DOHH2 (cell line): ENCODE data around the gene GPR176.
A peak's percentile ranks its signal among the peaks of the same experiment; 100 is the strongest.

Source experiments
- H3F3A ChIP-seq: fragments of 200-600 bp; sonication (generic), shearing (Covaris generic); 2 replicates; pipeline ENCODE4 v1.6.0; 2016; ENCODE audit warnings: antibody characterized with exemption, mild to moderate bottlenecking; ENCODE audit not compliant: control insufficient read depth, insufficient read depth
- H3K27ac ChIP-seq: fragments of 200-600 bp; sonication (generic); 2 replicates; pipeline ENCODE4 v1.5.1; 2014; ENCODE audit warnings: low read depth, mild to moderate bottlenecking, low read length, moderate library complexity
- H3K27me3 ChIP-seq: fragments of 200-600 bp; sonication (generic); 2 replicates; pipeline ENCODE4 v1.6.1; 2014; ENCODE audit warnings: mild to moderate bottlenecking, low read length, mixed read lengths; ENCODE audit not compliant: control insufficient read depth
- H3K36me3 ChIP-seq: fragments of 200-600 bp; sonication (generic); 2 replicates; pipeline ENCODE4 v1.6.1; 2014; ENCODE audit warnings: mild to moderate bottlenecking, low read length, moderate library complexity, mixed read lengths; ENCODE audit not compliant: control insufficient read depth
- H3K4me1 ChIP-seq: fragments of 200-600 bp; sonication (generic); 2 replicates; pipeline ENCODE4 v1.6.1; 2014; ENCODE audit warnings: mild to moderate bottlenecking, low read length, mixed read lengths; ENCODE audit not compliant: control insufficient read depth
- H3K4me2 ChIP-seq: fragments of 200-600 bp; sonication (generic); 2 replicates; pipeline ENCODE4 v1.6.0; 2014; ENCODE audit warnings: mild to moderate bottlenecking, low read length, moderate library complexity
- H3K4me3 ChIP-seq: fragments of 200-600 bp; sonication (generic); 2 replicates; pipeline ENCODE4 v1.5.1; 2014; ENCODE audit warnings: mild to moderate bottlenecking, low read length, mixed read lengths
- H3K79me2 ChIP-seq: fragments of 200-600 bp; sonication (generic); 2 replicates; pipeline ENCODE4 v1.6.1; 2014; ENCODE audit warnings: mild to moderate bottlenecking, low read length, mixed read lengths; ENCODE audit not compliant: control insufficient read depth
- H3K9me2 ChIP-seq: fragments of 200-600 bp; sonication (generic); replicated peaks from 2 replicates; pipeline ENCODE4 v1.6.1; 2014; ENCODE audit warnings: mild to moderate bottlenecking, low read length, mixed read lengths; ENCODE audit not compliant: control insufficient read depth
- H3K9me3 ChIP-seq: fragments of 200-600 bp; sonication (generic); 2 replicates; pipeline ENCODE4 v1.6.1; 2014; ENCODE audit warnings: antibody characterized with exemption, low read length, mixed read lengths; ENCODE audit not compliant: control insufficient read depth, insufficient read depth
- H4K20me1 ChIP-seq: fragments of 200-600 bp; sonication (generic); 2 replicates; pipeline ENCODE4 v1.6.0; 2014; ENCODE audit warnings: low read depth, mild to moderate bottlenecking, antibody characterized with exemption, low read length, moderate library complexity; ENCODE audit not compliant: control insufficient read depth, insufficient read depth
- CTCF ChIP-seq: fragments of 200-600 bp; sonication (generic); IDR thresholded peaks from one replicate; pipeline ENCODE4 v1.5.1; 2014; ENCODE audit warnings: antibody characterized with exemption, mild to moderate bottlenecking, low read depth, low read length; ENCODE audit not compliant: poor library complexity, severe bottlenecking
- EZH2phosphoT487 ChIP-seq: fragments of 200-600 bp; sonication (generic); IDR thresholded peaks from 2 replicates; pipeline ENCODE4 v1.6.1; 2017; ENCODE audit warnings: borderline replicate concordance, mild to moderate bottlenecking, antibody characterized with exemption, low read length, moderate library complexity, mixed read lengths

GPR176 gene

GRCh38 chr15:39784125-39784524, 135.9 kb downstream of the GPR176 start:
- Histone ChIP-seq H3K4me3 (peak overlapping the region; percentile 91), H3K36me3 (no peaks in the 10 kb centered on the region), H3K4me1 (peaks cover 28% of the 10 kb centered on the region), H3K27ac (no peak overlapping the region), H3K4me2 (peak overlapping the region; percentile 95), H3F3A (peaks cover 6% of the 10 kb centered on the region; the same call in 1 of the 2 replicates), H3K9me2 (no peaks in the 10 kb centered on the region), H4K20me1 (no peaks in the 10 kb centered on the region), H3K27me3 (no peaks in the 10 kb centered on the region), H3K79me2 (peaks cover 14% of the 10 kb centered on the region), H3K9me3 (peaks cover 3% of the 10 kb centered on the region; the same call in 1 of the 2 replicates)
- no peak for TF ChIP-seq EZH2phosphoT487
- no peak for TF ChIP-seq CTCF

DNA sequence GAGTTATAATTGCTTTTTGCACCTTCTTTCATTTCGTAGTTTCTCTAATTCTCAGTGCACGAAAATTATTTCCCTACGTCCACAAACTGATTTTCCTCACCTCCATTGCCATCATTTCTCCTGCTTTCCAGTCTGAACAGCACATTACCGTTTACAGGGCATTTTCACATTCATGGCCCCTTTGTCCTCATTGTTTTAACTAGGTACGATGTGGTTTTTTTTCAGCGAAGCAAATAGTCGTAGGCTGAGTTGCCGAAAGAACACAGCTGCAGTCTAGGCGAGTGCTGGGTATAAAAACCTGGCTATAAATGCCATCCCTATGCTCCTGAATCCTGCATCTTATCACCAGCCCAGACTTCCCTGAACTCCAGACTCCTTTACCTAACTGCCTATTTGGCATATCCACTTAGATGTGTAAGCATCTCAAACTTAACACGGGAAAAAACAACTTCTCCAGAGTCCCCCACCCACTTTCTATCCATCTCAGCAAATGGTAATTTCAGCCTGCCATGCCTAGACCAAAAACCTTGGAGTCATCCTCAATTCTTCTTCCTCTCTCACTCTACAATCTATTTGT, 136.7 kb downstream of the GPR176 start:
- TF ChIP-seq EZH2phosphoT487 (no peak), CTCF (no peak)
- Histone ChIP-seq H4K20me1 (no peaks in the 10 kb centered on the region), H3K4me2 (peak overlapping the region; percentile 95), H3F3A (peaks cover 6% of the 10 kb centered on the region; the same call in 1 of the 2 replicates), H3K9me2 (no peaks in the 10 kb centered on the region), H3K9me3 (peaks cover 3% of the 10 kb centered on the region; the same call in 1 of the 2 replicates), H3K4me3 (peak overlapping the region; percentile 91), H3K79me2 (peaks cover 14% of the 10 kb centered on the region), H3K27me3 (no peaks in the 10 kb centered on the region), H3K27ac (peak overlapping the region; percentile 16; the same call in 1 of the 2 replicates), H3K4me1 (peaks cover 28% of the 10 kb centered on the region), H3K36me3 (no peaks in the 10 kb centered on the region)

GRCh38 chr15:39782441-39783138, 137.5 kb downstream of the GPR176 start, which contains the start of gene FSIP1:
FSIP1 (minus strand) TSS chr15:39782841; CDS start chr15:39776524, 6,317 bp downstream.
- TF ChIP-seq CTCF (no peak), EZH2phosphoT487 (no peak)
- Histone ChIP-seq H3K36me3 (no peaks in the 10 kb centered on the region), H3K79me2 (peaks cover 14% of the 10 kb centered on the region), H3K9me3 (peaks cover 3% of the 10 kb centered on the region; the same call in 1 of the 2 replicates), H3K27me3 (peaks cover 6% of the 10 kb centered on the region; the same call in 1 of the 2 replicates), H3K4me2 (peak within 1 kb of the TSS; percentile 95), H3K9me2 (no peaks in the 10 kb centered on the region), H3F3A (peaks cover 6% of the 10 kb centered on the region; the same call in 1 of the 2 replicates), H3K27ac (peak within 1 kb of the TSS; percentile 16; the same call in 1 of the 2 replicates), H3K4me1 (peaks cover 28% of the 10 kb centered on the region), H4K20me1 (no peaks in the 10 kb centered on the region), H3K4me3 (peak within 1 kb of the TSS; percentile 91)
